Loucy (cell line): Measurements from ENCODE around the gene F7.

Experiments used
- CTCF ChIP-seq: fragments of 200-600 bp; sonication (generic); conservative IDR thresholded peaks from 2 replicates; pipeline ENCODE4 v1.5.1; 2014; ENCODE audit warnings: mild to moderate bottlenecking, antibody characterized with exemption, low read length
- EZH2phosphoT487 ChIP-seq: fragments of 200-600 bp; IDR thresholded peaks from 2 replicates; pipeline ENCODE4 v1.6.1; 2018; ENCODE audit warnings: antibody characterized with exemption, mild to moderate bottlenecking, moderate library complexity, borderline replicate concordance

GRCh38 chr13:113060557-113061270, 44.9 kb upstream of the F7 start:
- no peak for TF ChIP-seq CTCF
- no peak for TF ChIP-seq EZH2phosphoT487
